ENCODE results near the gene ESRRB. TPM values are rescaled to one million over a fixed set of nuclear protein-coding genes. Genes with fewer than 3 reads are reported as not detected.

The ESRRB gene
- total and polyA plus RNA-seq, 2 experiments from 2014 or later, result 0.13 TPM; not detected in 1

GRCh38 chr14:76407449-76408150 is 31.7 kb downstream of the ESRRB start:
- Histone ChIP-seq H3K79me2 (no peaks in the 10 kb centered on the region), H3K27ac (no peak overlapping the region), H3K4me3 (no peak overlapping the region), H4K20me1 (ENCODE audit: insufficient read depth, poor library complexity, severe bottlenecking) (no peaks in the 10 kb centered on the region), H3K4me1 (ENCODE audit: insufficient read depth) (no peaks in the 10 kb centered on the region), H3K9me2 (replicated peaks; ENCODE audit: insufficient read depth) (no peaks in the 10 kb centered on the region), H3K27me3 (peaks cover 11% of the 10 kb centered on the region), H2AFZ (no peak overlapping the region), H3K36me3 (replicated peaks; ENCODE audit: insufficient read depth, low read depth) (no peaks in the 10 kb centered on the region), H3K4me2 (no peak overlapping the region), H3K9me3 (ENCODE audit: low read depth) (no peaks in the 10 kb centered on the region)
- 79% methylated on average over 9 of the region's 9 CpGs for WGBS (ENCODE audit: low lambda C conversion rate, missing lambda C conversion rate)
- DNase-seq (ENCODE audit: low spot score), result no peak
- TF ChIP-seq EZH2 (IDR thresholded peaks at IDR 0.05; ENCODE audit: borderline replicate concordance), result no peak
- TF ChIP-seq EZH2phosphoT487 (IDR thresholded peaks at IDR 0.05; ENCODE audit: low read depth, severe bottlenecking, unreplicated experiment), result no peak
- TF ChIP-seq CTCF (IDR thresholded peaks at IDR 0.05; ENCODE audit: poor library complexity), result no peak

- Histone ChIP-seq H3K9me2 (replicated peaks; ENCODE audit: insufficient read depth) (no peaks in the 10 kb centered on the region), H3K4me2 (no peak overlapping the region), H3K27ac (no peak overlapping the region), H3K4me3 (no peak overlapping the region), H3K9me3 (ENCODE audit: low read depth) (no peaks in the 10 kb centered on the region), H3K27me3 (peaks cover 21% of the 10 kb centered on the region), H2AFZ (no peak overlapping the region), H3K79me2 (no peaks in the 10 kb centered on the region), H4K20me1 (ENCODE audit: insufficient read depth, poor library complexity, severe bottlenecking) (no peaks in the 10 kb centered on the region), H3K4me1 (ENCODE audit: insufficient read depth) (no peaks in the 10 kb centered on the region), H3K36me3 (replicated peaks; ENCODE audit: insufficient read depth, low read depth) (no peaks in the 10 kb centered on the region)
- TF ChIP-seq EZH2phosphoT487 (IDR thresholded peaks at IDR 0.05; ENCODE audit: low read depth, severe bottlenecking, unreplicated experiment) (no peak), CTCF (IDR thresholded peaks at IDR 0.05; ENCODE audit: poor library complexity) (no peak), EZH2 (IDR thresholded peaks at IDR 0.05; ENCODE audit: borderline replicate concordance) (no peak)
- 95% methylated on average over 1 of the region's 1 CpG for WGBS (ENCODE audit: low lambda C conversion rate, missing lambda C conversion rate)
- no peak for DNase-seq (ENCODE audit: low spot score)
Observed at GRCh38 chr14:76408877-76409276, 32.9 kb downstream of the ESRRB start.

- H3K4me3 ChIP-seq, result no peak overlapping the region
- no peaks in the 10 kb centered on the region for H3K36me3 ChIP-seq (replicated peaks; ENCODE audit: insufficient read depth, low read depth)
- WGBS (ENCODE audit: low lambda C conversion rate, missing lambda C conversion rate), result 37% methylated on average over 5 of the region's 5 CpGs
- no peak overlapping the region for H2AFZ ChIP-seq
- no peak for DNase-seq (ENCODE audit: low spot score)
- no peaks in the 10 kb centered on the region for H3K79me2 ChIP-seq
- no peaks in the 10 kb centered on the region for H3K9me2 ChIP-seq (replicated peaks; ENCODE audit: insufficient read depth)
- H3K27ac ChIP-seq, result no peak overlapping the region
- TF ChIP-seq CTCF (IDR thresholded peaks at IDR 0.05; ENCODE audit: poor library complexity), result no peak
- no peak for TF ChIP-seq EZH2 (IDR thresholded peaks at IDR 0.05; ENCODE audit: borderline replicate concordance)
- TF ChIP-seq EZH2phosphoT487 (IDR thresholded peaks at IDR 0.05; ENCODE audit: low read depth, severe bottlenecking, unreplicated experiment), result no peak
- H3K4me1 ChIP-seq (ENCODE audit: insufficient read depth), result no peaks in the 10 kb centered on the region
- peaks cover 30% of the 10 kb centered on the region for H3K27me3 ChIP-seq
- H3K4me2 ChIP-seq, result no peak overlapping the region
- no peaks in the 10 kb centered on the region for H4K20me1 ChIP-seq (ENCODE audit: insufficient read depth, poor library complexity, severe bottlenecking)
- H3K9me3 ChIP-seq (ENCODE audit: low read depth), result no peaks in the 10 kb centered on the region
Observed at GRCh38 chr14:76412501-76412900, 36.6 kb downstream of the ESRRB start.
